WTC11 (cell line): Measurements from ENCODE around the gene PXK. TPM values are rescaled to one million over a fixed set of nuclear protein-coding genes. Genes with fewer than 3 reads are reported as not detected.

Source experiments
- ATAC-seq: fragments of 200-7000 bp; cut with Tn5 transposase; 2 replicates; pipeline ENCODE4 v1.10.0; 2021; ENCODE audit warnings: mild to moderate bottlenecking, moderate library complexity
- CTCF ChIA-PET: fragments of 300-600 bp; sonication (Branson Sonifier 250); formaldehyde crosslinking; loops from one replicate; lab custom pipeline; 2021; ENCODE audit warnings: antibody characterized with exemption; lab: Charles Lee
- POLR2A ChIA-PET: fragments of 350-600 bp; sonication (Branson Sonifier 250); formaldehyde crosslinking; loops from one replicate; lab custom pipeline; 2021; ENCODE audit warnings: antibody characterized with exemption; lab: Charles Lee
- DNase-seq: peaks from one replicate; pipeline ENCODE4 v3.0.0; 2021; ENCODE audit warnings: low spot score
- H3K27ac Mint-ChIP-seq: 2 replicates; pipeline ENCODE4 v1.8.0; 2021; ENCODE audit warnings: mixed read lengths
- H3K27me3 Mint-ChIP-seq: 2 replicates; pipeline ENCODE4 v1.8.0; 2021; ENCODE audit warnings: low read depth, mild to moderate bottlenecking, moderate library complexity, mixed read lengths
- H3K36me3 Mint-ChIP-seq: 2 replicates; pipeline ENCODE4 v1.8.0; 2021; ENCODE audit warnings: mixed read lengths
- H3K4me1 Mint-ChIP-seq: 2 replicates; pipeline ENCODE4 v1.8.0; 2022; ENCODE audit warnings: mixed read lengths
- H3K4me3 Mint-ChIP-seq: 2 replicates; pipeline ENCODE4 v1.8.0; 2021; ENCODE audit warnings: mild to moderate bottlenecking, moderate library complexity, mixed read lengths
- H3K9me3 Mint-ChIP-seq: 2 replicates; pipeline ENCODE4 v1.8.0; 2021; ENCODE audit warnings: mixed read lengths
- AFF4 ChIP-seq: sonication (generic); formaldehyde crosslinking; IDR thresholded peaks from 2 replicates; pipeline ENCODE4 v1.8.1; 2023; ENCODE audit warnings: mild to moderate bottlenecking, missing genetic modification reagents, borderline replicate concordance
- ATF1 ChIP-seq: sonication (generic); formaldehyde crosslinking; IDR thresholded peaks from 2 replicates; pipeline ENCODE4 v1.8.1; 2023; ENCODE audit warnings: mild to moderate bottlenecking, moderate library complexity, missing genetic modification reagents
- CBFB ChIP-seq: sonication (generic); formaldehyde crosslinking; IDR thresholded peaks from 2 replicates; pipeline ENCODE4 v1.8.1; 2022; ENCODE audit warnings: mild to moderate bottlenecking, low read depth, missing genetic modification reagents
- ELF4 ChIP-seq: sonication (generic); formaldehyde crosslinking; IDR thresholded peaks from 2 replicates; pipeline ENCODE4 v1.8.1; 2022; ENCODE audit warnings: low read depth, mild to moderate bottlenecking, moderate library complexity, missing genetic modification reagents
- EMX1 ChIP-seq: fragments of 250-450 bp; sonication (Bioruptor Pico); IDR thresholded peaks from 2 replicates; pipeline ENCODE4 v1.8.0; 2021; ENCODE audit warnings: mild to moderate bottlenecking
- ETV6 ChIP-seq: sonication (generic); formaldehyde crosslinking; IDR thresholded peaks from 2 replicates; pipeline ENCODE4 v1.8.1; 2022; ENCODE audit warnings: mild to moderate bottlenecking, missing genetic modification reagents
- FOXJ3 ChIP-seq: sonication (generic); formaldehyde crosslinking; IDR thresholded peaks from 2 replicates; pipeline ENCODE4 v1.9.0; 2021; ENCODE audit warnings: missing genetic modification reagents, mild to moderate bottlenecking, borderline replicate concordance
- GABPB1 ChIP-seq: sonication (generic); formaldehyde crosslinking; IDR thresholded peaks from 2 replicates; pipeline ENCODE4 v1.8.1; 2023; ENCODE audit warnings: mild to moderate bottlenecking, missing genetic modification reagents
- HMGA2 ChIP-seq: fragments of 250-450 bp; sonication (Bioruptor Pico); IDR thresholded peaks from 2 replicates; pipeline ENCODE4 v1.4.0; 2021; ENCODE audit warnings: mild to moderate bottlenecking, moderate library complexity
- JAZF1 ChIP-seq: fragments of 250-450 bp; sonication (Bioruptor Pico); IDR thresholded peaks from 2 replicates; pipeline ENCODE4 v1.9.0; 2021; ENCODE audit warnings: moderate library complexity, mild to moderate bottlenecking, inconsistent platforms
- JUN ChIP-seq: sonication (generic); formaldehyde crosslinking; IDR thresholded peaks from 2 replicates; pipeline ENCODE4 v1.8.0; 2023; ENCODE audit warnings: mild to moderate bottlenecking, missing genetic modification reagents
- NR3C1 ChIP-seq: sonication (generic); formaldehyde crosslinking; conservative IDR thresholded peaks from 2 replicates; pipeline ENCODE4 v1.8.1; 2023; ENCODE audit warnings: low read depth, mild to moderate bottlenecking, missing genetic modification reagents
- PRDM15 ChIP-seq: sonication (generic); formaldehyde crosslinking; IDR thresholded peaks from 2 replicates; pipeline ENCODE4 v1.8.0; 2022; ENCODE audit warnings: missing genetic modification reagents
- RELA ChIP-seq: sonication (generic); formaldehyde crosslinking; IDR thresholded peaks from 2 replicates; pipeline ENCODE4 v1.8.1; 2022; ENCODE audit warnings: missing genetic modification reagents, mild to moderate bottlenecking, borderline replicate concordance
- STAT6 ChIP-seq: sonication (generic); formaldehyde crosslinking; conservative IDR thresholded peaks from 2 replicates; pipeline ENCODE4 v1.8.1; 2023; ENCODE audit warnings: mild to moderate bottlenecking, low read depth, missing genetic modification reagents, moderate library complexity
- TCF7 ChIP-seq: sonication (generic); formaldehyde crosslinking; IDR thresholded peaks from 2 replicates; pipeline ENCODE4 v1.8.0; 2022; ENCODE audit warnings: mild to moderate bottlenecking, low read depth, missing genetic modification reagents, moderate library complexity
- USF2 ChIP-seq: sonication (generic); formaldehyde crosslinking; IDR thresholded peaks from 2 replicates; pipeline ENCODE4 v1.8.1; 2023; ENCODE audit warnings: mild to moderate bottlenecking, missing genetic modification reagents, moderate library complexity
- ZBTB43 ChIP-seq: sonication (generic); formaldehyde crosslinking; IDR thresholded peaks from 2 replicates; pipeline ENCODE4 v1.8.1; 2023; ENCODE audit warnings: mild to moderate bottlenecking, missing genetic modification reagents
- ZNF317 ChIP-seq: sonication (generic); formaldehyde crosslinking; IDR thresholded peaks from 2 replicates; pipeline ENCODE4 v1.8.1; 2023; ENCODE audit warnings: low read depth, mild to moderate bottlenecking, moderate library complexity, missing genetic modification reagents, borderline replicate concordance
- ZNF423 ChIP-seq: fragments of 250-450 bp; sonication (Bioruptor Pico); IDR thresholded peaks from 2 replicates; pipeline ENCODE4 v2.1.2; 2022; ENCODE audit warnings: mild to moderate bottlenecking, moderate library complexity
- ZNF671 ChIP-seq: fragments of 250-450 bp; sonication (Bioruptor Pico); IDR thresholded peaks from 2 replicates; pipeline ENCODE4 v1.8.0; 2021; ENCODE audit warnings: mild to moderate bottlenecking
- total RNA-seq: library from RNA; stranded (reverse); gene quantifications from 3 replicates; pipeline ENCODE4 v1.2.3, GENCODE V29; 2021

Gene PXK
- total RNA-seq, 1 experiment from 2014 or later = 9.4 TPM

GRCh38 chr3:58345457-58345856 is 12.8 kb downstream of the PXK start:
- Mint-ChIP-seq H3K36me3 (no peaks in the 10 kb centered on the region), H3K9me3 (no peaks in the 10 kb centered on the region), H3K4me1 (no peaks in the 10 kb centered on the region), H3K27ac (no peak overlapping the region), H3K27me3 (no peaks in the 10 kb centered on the region), H3K4me3 (no peak overlapping the region)
- POLR2A ChIA-PET = no interaction called here
- TF ChIP-seq HMGA2 (CRISPR knock-in tag) (no peak), AFF4 (CRISPR knock-in tag) (no peak), EMX1 (CRISPR knock-in tag) (no peak), JUN (CRISPR knock-in tag) (no peak), JAZF1 (no peak), ZNF423 (CRISPR knock-in tag) (no peak), ZNF671 (CRISPR knock-in tag) (no peak), USF2 (no peak), RELA (no peak), TCF7 (CRISPR knock-in tag) (no peak), STAT6 (CRISPR knock-in tag) (no peak), ATF1 (CRISPR knock-in tag) (no peak), ETV6 (CRISPR knock-in tag) (no peak), CBFB (no peak), GABPB1 (CRISPR knock-in tag) (no peak)
- no peak for DNase-seq
- no peak for ATAC-seq
- CTCF ChIA-PET = no interaction called here

GRCh38 chr3:58346368-58346767 is 13.7 kb downstream of the PXK start:
- H3K4me1 Mint-ChIP-seq = 0 out of 2 replicates have a peak, but pooled peaks cover under 1% of the 10 kb centered on the region
- POLR2A ChIA-PET = no interaction called here
- ATAC-seq = no peak
- no peaks in the 10 kb centered on the region for H3K36me3 Mint-ChIP-seq
- no peak overlapping the region for H3K27ac Mint-ChIP-seq
- H3K9me3 Mint-ChIP-seq = no peaks in the 10 kb centered on the region
- H3K4me3 Mint-ChIP-seq = no peak overlapping the region
- no peaks in the 10 kb centered on the region for H3K27me3 Mint-ChIP-seq
- no peak for DNase-seq
- CTCF ChIA-PET = interaction anchor here (0.6 kb wide), 1 partner anchor 1548 kb away, joined by 3 read pairs; no protein-coding TSS in a partner anchor
- no peak for TF ChIP-seq FOXJ3 (CRISPR knock-in tag)
- no peak for TF ChIP-seq ZBTB43 (CRISPR knock-in tag)
- TF ChIP-seq AFF4 (CRISPR knock-in tag) = no peak
- no peak for TF ChIP-seq ZNF317 (CRISPR knock-in tag)
- no peak for TF ChIP-seq ELF4 (CRISPR knock-in tag)
- TF ChIP-seq PRDM15 (CRISPR knock-in tag) = no peak
- no peak for TF ChIP-seq NR3C1 (CRISPR knock-in tag)
